GM21390 (cell line): Measurements from ENCODE around the gene CD300C.
"Not testable (repeated sequence)": the region's sequence is repeated elsewhere in the genome, so short reads cannot be mapped to it uniquely, and the experiment has no call there.

Source experiments
- ATAC-seq: cut with Tn5 transposase; IDR thresholded peaks from one replicate; pipeline ENCODE4 v1.9.1; 2021; ENCODE audit not compliant: unreplicated experiment

Gene CD300C

DNA sequence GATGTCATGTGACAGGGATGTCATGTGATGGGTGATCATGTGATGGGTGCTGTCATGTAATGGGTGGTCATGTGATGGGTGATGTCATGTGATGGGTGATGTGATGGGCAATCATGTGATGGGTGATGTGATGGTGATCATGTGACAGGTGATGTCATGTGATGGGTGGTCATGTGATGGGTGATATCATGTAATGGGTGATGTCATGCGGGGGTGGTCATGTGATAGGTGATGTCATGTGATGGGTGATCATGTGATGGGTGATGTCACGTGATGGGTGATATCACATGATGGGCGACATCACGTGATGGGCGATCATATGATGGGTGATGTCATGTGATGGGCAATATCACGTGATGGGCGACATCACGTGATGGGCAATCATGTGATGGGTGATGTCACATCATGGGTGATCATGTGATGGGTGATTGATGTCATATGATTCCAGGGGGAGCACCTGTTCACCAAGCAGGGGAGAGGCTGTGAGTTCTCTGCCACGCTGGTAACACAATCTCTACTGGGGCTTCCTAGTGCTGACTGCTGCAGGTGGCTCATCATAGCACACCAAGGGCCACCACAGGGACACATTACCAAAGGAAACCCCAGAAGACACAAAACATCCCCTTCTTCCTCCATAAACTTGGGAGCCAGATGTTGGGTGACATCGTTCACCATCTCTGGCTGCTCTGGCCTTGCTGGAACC, 31.1 kb downstream of the CD300C start:
- ATAC-seq: no peak

GRCh38 chr17:74513987-74514631, 31.8 kb downstream of the CD300C start:
- ATAC-seq: no peak

DNA sequence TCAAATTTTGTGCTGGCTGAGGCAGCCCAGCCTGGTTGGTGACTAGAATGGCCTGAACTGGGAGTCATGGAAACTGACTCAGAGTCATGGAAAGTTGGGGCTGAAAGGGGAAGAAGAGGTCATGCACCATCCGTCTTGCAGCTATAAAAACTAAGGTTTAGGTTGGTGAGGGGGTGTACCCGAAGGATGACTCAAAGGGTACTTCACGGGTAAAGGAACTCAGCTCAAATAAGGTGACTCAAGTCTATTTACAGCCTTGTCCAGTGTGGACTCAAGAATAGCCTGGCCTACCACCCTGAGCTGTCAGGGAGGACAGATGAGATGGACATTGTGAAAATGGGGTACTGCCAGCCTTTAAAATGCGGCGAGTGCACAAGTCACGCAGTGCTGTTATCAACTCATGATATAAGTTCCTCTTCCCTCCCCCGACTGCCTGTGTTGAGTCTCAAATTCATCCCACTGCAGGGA, 33.3 kb downstream of the CD300C start:
- ATAC-seq: no peak

- ATAC-seq: no peak
Observed at GRCh38 chr17:74512036-74512435, 33.9 kb downstream of the CD300C start.

DNA sequence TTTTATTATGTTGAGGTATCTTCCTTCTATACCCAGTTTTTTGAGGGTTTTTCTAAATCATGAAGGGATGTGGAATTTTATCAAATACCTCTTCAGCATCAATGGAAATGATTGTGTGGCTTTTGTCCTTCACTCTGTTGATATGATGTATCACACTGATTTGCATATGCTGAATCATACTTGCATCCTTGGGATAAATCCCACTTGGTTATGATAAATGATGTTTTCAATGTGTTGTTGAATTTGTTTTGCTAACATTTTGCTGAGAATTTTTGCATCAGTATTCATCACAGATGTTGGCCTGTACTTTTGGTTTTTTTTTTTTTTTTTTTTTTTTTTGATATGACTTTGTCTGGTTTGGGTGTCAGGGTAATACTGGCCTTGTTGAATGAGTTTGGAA, 37.8 kb downstream of the CD300C start:
- no peak for ATAC-seq

DNA sequence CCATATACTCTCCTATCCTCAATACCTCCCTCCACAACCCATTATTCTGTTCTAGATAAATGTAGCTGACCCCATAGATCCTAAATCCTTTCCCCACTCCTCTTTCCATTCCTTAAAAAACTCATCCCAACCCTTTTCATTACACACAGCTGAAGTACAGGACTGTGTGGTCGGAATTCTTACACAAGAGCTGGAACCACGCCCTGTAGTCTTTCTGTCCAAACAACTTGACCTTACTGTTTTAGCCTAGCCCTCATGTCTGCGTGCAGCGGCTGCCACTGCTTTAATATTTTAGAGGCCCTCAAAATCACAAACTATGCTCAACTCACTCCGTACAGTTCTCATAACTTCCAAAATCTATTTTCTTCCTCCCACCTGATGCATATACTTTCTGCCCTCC, 42.0 kb downstream of the CD300C start:
- not testable (repeated sequence) for ATAC-seq

DNA sequence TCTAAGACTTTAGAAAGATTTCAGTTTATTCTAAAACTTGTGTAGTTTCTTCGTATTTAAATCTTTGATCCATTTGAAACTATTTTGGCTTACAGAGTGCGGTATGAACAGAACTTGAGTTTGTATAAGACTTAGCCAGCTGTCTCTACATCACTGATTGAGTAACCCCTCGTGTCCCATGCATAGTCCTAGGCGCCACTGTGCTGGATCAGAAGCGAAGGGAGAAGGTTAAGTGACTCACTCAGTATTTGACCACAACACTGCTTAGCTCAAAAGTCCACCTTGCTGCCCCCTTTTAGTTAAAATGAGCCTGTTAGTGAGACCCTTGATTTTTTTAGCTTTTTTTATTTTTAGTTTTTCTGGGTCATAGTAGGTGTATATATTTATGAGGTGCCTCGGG, 43.1 kb downstream of the CD300C start:
- ATAC-seq: no peak

GRCh38 chr17:74499992-74500391, 45.9 kb downstream of the CD300C start:
- no peak for ATAC-seq

- no peak for ATAC-seq
Observed at GRCh38 chr17:74497471-74497870, 48.4 kb downstream of the CD300C start.

GRCh38 chr17:74493331-74493833, 52.5 kb downstream of the CD300C start:
- ATAC-seq: no peak

DNA sequence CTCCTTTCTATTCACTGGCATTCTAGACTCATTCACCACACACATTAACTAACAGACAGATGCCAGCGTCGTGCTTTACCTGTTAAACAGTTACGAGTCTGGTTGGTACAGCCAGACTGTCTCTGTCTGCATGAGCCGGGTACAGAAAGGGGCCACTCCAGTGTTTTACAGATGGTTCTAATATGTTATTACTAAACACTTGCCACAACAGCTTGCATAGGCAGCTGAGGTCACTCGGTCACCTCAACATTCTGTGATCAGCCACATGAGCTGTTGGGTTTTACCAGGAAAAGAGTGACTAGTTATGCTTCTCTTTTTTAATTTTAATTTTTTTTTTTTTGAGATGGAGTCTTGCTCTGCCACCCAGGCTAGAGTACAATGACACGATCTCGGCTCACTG, 54.3 kb downstream of the CD300C start:
- no peak for ATAC-seq
